LNCaP clone FGC (cell line): Measurements from ENCODE around the gene TPRKB.
"Not testable (repeated sequence)": the region's sequence is repeated elsewhere in the genome, so short reads cannot be mapped to it uniquely, and the experiment has no call there.

Source experiments
- DNase-seq: peaks from one replicate; pipeline ENCODE4 v3.0.0-alpha.2; 2011; ENCODE audit warnings: low read depth
- H3K4me3 ChIP-seq: 2 replicates; pipeline ENCODE4 v1.5.1; 2011; ENCODE audit warnings: mild to moderate bottlenecking, low read depth, low read length, control low read depth
- CTCF ChIP-seq: IDR thresholded peaks from 2 replicates; pipeline ENCODE4 v1.5.1; 2012; ENCODE audit warnings: mild to moderate bottlenecking; ENCODE audit not compliant: control insufficient read depth, insufficient read depth; ENCODE audit errors: extremely low read depth

Gene TPRKB

DNA sequence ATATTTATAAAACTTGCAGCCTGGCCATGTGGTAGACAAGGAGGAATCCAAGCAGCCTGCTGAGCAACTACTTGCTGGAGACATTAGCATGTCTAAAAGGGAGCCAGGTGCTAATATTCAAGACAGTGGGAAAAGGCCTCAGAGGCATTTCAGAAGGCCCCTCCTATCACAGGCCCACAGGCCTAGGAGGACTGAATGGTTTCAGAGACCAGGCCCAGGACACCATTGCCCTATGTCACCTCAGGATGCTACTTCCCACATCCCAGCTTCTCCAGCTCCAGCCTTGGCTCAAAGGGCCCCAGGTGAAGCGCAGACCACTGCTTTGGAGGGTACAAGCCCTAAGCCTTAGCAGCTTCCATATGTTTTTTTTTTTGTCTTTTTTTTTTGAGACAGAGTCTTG is 39.0 kb downstream of the TPRKB start:
- no peak for DNase-seq
- no peak for TF ChIP-seq CTCF

DNA sequence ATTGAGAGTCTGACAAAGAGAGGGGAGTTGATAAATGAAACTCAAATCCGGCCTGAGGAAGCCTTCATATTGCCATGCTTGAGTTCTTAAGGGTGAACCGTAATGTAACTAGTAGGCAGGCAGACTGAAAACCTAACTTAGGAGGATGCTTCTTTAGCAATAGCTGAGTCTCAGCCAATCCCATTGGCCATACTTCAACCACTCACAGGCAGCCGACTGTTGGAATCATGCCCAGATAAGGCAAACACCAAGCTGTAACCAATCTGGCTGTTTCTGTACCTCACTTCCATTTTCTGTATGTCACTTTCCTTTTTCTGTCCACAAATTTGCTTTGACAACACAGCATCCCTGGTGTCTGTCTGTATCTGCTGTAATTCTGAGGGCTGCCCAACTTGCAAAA is 39.5 kb downstream of the TPRKB start:
- no peak for DNase-seq
- H3K4me3 ChIP-seq = no peak overlapping the region
- no peak for TF ChIP-seq CTCF

More for the DNA sequence above, 39.0 kb downstream of the TPRKB start:
- no peak overlapping the region for H3K4me3 ChIP-seq

- DNase-seq = not testable (repeated sequence)
Observed at GRCh38 chr2:73696985-73697384, 40.2 kb downstream of the TPRKB start.

DNA sequence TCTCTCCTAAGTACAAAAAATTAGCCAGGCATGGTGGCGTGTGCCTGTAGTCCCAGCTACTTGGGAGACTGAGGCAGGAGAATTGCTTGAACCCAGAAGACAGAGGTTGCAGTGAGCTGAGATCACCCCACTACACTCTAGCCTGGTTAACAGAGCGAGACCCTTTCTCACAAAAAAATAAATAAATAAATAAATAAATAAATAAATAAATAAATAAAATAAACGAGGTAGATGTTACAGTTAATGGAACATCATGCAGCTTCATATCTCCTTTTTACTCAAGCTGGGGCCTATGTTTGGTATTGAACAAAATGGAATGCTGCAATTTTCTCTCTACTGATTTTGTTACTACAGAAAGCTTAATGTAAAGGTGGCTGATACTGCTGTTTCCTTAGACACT is 40.6 kb downstream of the TPRKB start:
- H3K4me3 ChIP-seq, DNase-seq: not testable (repeated sequence)

More at GRCh38 chr2:73696985-73697384, 40.2 kb downstream of the TPRKB start:
- not testable (repeated sequence) for H3K4me3 ChIP-seq

DNA sequence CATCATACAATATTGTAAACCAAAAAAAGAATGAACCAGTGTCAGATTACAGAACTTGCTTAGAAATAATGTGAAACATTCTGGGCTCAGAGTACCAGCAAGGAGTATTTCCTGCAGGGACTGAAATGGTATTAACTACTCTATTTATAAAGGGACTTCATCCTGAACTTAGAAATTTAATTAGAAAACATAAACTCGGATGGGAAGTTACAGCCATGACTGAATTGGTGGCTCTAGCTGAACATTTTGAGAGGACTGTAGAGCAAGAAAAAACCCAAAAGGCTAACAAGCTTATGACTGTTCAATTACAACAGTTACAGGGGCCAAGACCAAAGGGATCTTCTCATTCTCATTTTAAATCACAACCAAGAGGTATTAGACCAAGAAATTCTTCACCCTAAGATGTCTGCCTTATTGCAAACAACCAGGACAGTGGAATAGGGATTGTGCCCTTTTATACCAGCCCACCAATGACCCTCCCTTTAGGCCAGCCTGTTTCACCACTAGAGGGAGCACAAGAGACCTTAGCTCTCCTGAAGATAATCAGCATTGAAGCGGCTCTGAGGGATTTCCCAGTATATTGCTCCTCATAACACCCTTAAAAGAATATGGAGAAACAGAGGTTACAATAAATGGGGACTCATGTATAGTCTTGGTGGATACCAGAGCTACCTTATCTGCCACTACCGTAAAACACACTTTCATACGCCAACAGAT is 46.6 kb downstream of the TPRKB start:
- peak; percentile 30; the same call in 1 of the 2 replicates for TF ChIP-seq CTCF
- not testable (repeated sequence) for DNase-seq, H3K4me3 ChIP-seq

- not testable (repeated sequence) for DNase-seq, H3K4me3 ChIP-seq
Observed at GRCh38 chr2:73688494-73688893, 48.7 kb downstream of the TPRKB start.

- DNase-seq = no peak
- no peak overlapping the region for H3K4me3 ChIP-seq
- no peak for TF ChIP-seq CTCF
Observed at GRCh38 chr2:73685764-73686438, 51.2 kb downstream of the TPRKB start.

GRCh38 chr2:73684905-73685304 is 52.2 kb downstream of the TPRKB start:
- not testable (repeated sequence) for DNase-seq, H3K4me3 ChIP-seq

DNA sequence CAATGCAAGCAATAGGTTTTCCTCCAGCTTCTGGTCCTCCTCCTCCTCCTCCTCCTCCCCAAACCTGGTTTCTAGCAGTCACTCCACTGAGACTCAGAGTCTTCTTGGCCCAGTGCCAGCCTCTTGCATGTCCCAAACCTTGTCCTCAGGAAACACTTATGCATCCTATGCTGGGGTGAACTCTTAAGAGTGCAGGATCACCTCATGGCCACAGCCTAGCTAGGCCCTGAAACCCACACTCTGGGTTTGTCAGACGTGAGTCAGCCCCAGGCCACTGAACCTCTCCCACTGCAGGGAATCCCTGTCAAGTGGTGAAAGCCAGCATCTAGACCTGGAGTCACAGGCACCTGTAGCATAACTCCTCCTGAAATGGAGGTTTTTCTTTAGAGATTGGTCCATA is 52.8 kb downstream of the TPRKB start:
- not testable (repeated sequence) for DNase-seq, H3K4me3 ChIP-seq
